H4 (cell line): ENCODE data around the gene WNT7B. TPM values are rescaled to one million over a fixed set of nuclear protein-coding genes. Genes with fewer than 3 reads are reported as not detected.

Source experiments
- DNase-seq: peaks from one replicate; pipeline ENCODE4 v3.0.0-alpha.2; 2015; ENCODE audit warnings: low spot score
- total RNA-seq: library from RNA; depleted of rRNA; stranded (reverse); fragments of >200 nt; shearing (Covaris generic); gene quantifications from 2 replicates; pipeline ENCODE4 v1.2.3, GENCODE V29; 2014

Gene WNT7B
- total RNA-seq, 1 experiment from 2014 or later, result 0.66 TPM

DNA sequence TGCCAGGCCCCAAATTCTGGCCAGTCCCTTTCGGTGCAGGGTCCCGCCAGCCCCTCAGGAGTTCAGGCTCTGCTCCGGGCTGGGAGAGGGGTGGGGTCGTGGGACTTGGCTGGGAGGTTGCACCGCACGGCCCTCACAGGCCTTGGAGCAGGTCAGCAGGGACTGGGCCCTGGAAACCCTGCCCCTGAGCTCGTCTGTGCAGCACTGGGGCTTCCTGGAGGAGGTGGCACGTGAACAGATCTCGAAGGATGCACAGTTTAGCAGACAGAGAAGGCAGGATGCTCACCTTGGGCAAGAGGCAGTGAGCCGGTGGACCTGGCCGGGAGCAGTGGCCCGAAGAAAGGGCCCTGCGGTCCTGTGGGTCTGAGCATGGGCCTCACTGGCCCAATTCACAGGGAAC is 70.0 kb downstream of the WNT7B start:
- no peak for DNase-seq

DNA sequence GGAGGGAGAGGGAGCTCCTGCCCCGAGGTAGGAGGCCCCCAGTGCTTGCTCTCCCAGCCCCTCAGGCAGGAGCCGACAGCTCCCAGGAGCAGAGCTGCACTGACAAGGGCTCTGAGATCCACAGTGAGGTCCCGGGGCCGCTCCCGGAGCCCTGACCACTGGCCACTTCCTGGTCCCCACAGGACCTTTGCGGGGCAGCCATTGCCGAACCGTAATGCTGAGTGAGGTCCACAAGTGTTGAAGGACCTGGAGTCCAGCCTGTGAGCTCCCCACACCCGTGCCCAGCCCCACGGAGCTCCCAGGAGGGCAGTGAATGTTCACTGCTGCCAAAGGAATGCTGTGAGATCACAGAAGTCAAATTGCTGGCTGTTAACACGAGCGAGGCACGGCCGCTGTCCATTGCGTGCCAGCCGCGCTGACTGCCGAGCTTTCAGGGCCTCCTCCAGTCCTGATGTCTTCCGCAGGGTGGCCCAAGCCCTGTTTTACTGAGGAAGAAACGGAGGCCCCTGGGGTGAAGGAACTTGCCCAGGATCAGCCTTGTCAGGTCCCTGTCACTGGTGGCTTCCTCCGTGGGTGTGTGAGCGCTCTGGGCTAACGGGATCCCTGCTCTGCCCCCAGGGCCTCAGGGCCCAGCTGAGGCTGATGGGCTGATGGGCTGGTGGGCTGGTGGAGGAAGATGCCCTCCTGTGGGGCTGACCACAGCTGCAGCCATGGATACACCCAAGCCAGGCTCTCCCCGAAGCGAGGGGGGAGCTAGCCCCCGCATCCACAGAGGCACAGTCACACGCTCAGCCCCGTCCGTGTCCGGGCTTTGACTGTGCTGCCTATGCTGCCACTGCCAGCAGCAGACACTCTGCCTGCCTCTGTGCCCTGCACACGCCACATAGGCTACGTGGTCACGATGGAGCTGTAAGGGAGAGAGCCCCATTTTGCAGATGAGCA is 70.8 kb downstream of the WNT7B start:
- DNase-seq, result no peak

DNA sequence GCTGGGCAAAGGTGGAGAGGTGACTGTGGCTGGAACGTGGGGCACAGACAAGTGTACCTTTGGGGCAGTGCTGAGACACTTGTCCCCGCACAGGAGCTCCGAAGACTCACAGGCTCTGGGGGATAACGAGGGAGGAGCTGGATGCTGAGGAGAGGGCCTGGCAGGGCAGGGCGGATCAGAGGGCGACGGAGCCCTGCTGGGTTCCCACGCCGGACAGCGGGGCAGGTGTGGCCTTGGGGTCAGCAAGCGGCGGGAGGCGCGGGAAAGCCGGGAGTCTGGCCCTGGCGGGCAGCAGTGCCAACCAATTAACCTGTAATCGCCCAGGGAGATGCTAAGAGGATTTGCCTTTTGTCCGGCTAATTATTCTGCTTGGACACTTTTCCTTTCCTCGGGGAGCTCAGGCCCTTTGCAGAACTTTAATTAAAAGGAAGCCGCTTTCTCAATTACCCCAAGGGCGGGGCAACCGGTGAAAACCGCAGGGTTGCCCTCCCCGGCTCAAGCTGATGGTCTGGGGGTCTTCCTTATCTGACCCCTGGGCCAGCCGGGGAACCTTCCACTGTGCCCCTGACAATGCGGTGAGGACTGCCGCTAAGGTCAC is 71.5 kb downstream of the WNT7B start:
- DNase-seq, result no peak

DNA sequence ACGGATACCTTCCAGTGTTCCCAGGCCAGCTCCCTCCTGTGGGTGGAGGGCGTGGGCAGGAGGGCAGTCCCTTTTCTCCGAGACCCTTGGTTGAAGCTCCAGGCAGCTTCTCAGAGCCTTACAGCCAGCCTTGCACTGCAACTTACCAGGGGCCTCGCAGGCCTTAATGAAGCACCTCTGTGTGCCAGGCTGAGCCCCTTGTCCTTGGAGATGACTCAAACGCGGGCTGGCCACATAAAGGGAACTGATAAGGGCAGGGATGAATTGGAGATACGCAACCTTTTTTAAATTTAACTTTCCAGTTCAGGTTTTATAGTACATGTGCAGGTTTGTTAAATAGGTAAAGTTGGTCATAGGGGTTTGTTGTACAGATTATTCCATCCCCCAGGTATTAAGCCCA is 72.7 kb downstream of the WNT7B start:
- no peak for DNase-seq

DNA sequence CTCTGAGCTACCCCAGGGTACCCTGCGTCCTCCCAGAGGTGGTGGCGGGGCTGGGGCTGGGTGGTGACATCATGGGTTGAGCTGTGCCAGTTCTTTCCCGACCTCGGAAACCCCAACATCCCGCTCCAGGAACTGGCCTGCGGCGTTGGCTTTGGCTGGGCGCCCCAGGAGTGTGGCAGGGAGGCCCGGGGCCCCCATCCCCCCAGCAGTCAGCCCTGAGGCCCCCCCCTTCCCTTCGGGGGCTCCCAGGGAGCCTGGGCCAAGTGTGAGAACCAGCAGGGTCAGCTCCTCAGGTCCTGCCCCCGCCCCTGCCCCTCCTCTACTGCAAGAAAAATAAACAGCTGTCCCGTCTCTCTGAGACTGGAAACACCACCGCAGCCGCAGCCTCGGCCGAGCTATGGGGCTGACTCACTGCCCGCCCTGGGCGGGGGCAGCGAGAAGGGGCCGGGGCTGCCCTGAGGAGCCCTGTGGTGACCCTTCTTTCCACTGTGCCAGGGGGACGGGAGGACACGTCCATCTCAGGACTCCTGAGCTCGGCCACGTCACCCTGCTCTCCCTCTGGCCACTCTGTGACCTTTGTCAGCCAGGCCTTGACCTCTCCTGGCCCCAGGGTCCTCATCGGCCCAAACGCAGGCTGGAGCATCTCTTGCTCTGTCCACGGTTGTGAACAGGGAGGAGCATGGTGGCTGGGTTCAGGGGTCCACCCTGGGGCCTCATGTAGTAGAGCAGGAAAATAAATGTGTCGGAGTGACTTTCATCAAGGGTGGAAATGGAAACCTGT is 73.4 kb downstream of the WNT7B start:
- peak; percentile 92 for DNase-seq

DNA sequence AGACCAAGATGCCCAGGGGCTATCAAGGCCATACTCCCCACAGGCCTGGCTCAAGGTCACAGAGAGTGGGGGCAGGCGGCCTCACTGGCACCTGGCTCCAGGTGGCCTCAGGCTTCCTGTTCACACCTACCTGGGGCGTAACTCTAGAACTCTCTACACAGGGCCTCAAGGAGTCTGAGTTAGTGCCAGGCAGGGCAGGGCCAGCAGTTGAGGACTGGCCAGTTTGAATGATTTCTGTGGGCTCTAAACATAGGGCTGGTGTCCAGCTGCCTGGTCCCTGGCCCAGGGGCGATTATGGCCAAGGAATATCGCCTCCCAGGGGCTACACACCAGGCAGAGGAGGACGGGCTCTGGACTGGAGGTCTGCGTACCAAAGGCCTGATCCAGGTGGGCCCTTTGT is 79.2 kb downstream of the WNT7B start:
- DNase-seq, result no peak

DNA sequence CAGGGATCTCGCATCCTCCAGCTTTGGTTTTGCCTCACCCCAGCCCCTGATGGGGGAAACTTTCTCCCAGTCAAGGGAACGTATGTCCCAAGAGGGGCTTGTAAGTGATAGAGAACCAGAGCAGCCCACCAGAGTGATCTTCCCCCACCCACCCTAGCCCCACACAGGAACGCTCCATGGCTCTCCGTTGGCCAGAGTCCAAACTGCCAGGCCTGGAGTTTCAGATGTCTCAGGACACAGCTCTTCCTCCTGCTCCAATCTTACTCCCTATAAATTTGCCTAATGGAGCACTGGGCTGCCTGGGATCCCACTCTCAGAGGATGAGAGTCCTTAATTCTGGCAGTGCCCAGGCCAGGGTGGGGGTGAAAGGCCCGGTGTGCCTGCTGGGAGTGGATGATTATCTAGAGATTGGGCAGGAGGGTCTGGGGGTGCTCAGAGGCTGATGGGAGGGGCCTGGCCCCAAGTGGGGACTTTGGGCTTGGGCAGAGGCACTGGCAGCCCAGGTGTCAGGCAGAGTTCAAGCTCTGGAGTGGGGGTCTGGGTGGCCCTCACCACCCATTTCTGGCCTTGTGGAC is 79.9 kb downstream of the WNT7B start:
- DNase-seq, result no peak

DNA sequence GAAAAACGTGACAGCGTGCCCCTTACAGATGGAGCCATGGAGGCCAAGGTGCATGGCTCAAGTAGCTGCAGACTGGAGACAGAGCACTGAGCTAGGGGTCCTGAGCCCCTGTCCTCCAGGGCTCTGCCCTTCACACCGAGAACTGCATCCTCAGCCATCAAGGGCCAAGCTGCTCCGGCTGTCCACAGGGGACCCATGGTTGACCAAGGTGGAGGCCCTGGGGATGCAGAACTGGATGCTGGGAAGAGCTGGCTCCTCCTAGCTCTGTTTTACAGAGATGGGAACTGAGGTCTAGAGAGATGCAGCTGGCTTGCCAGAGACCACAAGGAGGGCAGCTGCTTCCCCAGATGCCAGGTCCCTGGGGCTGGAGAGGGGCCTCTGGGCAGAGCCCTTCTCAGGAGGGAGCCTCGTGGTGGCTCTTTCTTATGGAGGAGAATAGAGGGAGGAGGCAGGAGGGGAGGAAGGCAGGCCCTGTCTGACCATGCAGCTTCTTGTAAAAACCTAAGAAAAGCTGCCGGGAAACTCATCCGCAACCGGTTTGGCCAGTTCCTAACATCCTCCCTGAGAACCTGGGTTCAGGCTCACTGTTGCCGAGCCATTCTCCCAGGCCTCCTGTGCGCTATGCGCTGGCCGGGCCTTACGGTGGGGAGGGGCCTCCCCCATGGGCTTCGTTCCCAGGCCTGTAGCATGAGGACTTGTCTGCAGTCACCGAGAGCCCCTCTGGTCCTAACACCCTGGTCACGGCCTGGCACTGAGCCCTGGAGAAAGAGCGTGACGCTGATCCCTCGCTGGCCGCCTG is 80.6 kb downstream of the WNT7B start:
- DNase-seq, result no peak

DNA sequence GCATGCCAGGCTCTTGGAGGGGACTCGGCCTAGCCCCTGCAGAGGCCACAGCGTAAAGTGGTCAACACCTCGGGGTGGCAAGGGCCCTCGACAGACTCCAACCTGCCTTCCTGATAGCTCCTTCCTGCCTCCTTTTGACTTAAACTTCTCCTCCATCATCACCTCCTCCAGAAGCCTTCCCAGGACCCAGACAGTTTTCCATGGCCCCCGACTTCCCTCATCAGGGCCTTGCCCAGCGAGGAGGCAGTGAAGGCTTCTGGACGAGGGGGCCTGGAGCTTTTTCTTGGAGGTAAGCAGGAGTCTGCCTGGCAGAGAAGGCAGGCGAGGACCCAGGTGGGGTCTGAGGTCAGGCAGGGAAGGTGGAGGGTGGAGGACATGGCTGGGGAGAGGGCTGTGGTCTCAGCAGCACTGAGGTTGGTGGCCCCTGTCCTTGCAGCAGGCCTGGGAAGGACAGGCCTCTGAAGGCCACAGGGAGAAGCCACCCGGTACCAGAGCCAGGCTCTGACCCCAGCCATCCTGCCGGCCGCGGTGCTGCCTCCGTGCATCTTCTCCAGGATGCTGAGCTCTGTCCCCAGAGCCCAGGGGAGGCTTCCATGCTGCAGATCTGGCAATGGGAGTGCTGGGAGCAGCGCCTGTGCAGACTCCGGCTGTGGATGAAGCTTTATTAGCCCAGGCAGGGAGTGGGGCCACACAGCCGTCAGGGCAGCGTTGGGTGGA is 81.4 kb downstream of the WNT7B start:
- no peak for DNase-seq

DNA sequence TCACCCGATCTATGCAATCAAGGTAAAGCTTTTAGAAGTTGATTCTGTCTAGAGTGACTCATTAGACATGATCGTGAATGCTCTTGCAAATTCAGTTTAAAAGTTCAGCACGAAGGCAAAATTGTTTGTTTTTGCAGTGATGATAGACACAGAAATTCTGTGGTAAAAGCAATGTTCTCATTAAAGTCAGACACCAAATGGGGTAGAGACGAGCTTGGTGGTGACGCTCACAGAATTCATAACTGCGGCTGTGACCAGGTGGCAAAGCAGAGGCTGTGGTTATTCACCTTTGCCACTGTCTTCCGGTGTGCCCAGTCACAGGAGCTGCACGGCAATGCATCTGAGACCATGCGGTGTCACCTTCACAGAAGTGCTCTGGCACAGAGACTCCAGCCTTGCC is 83.4 kb downstream of the WNT7B start:
- DNase-seq, result peak; percentile 61

DNA sequence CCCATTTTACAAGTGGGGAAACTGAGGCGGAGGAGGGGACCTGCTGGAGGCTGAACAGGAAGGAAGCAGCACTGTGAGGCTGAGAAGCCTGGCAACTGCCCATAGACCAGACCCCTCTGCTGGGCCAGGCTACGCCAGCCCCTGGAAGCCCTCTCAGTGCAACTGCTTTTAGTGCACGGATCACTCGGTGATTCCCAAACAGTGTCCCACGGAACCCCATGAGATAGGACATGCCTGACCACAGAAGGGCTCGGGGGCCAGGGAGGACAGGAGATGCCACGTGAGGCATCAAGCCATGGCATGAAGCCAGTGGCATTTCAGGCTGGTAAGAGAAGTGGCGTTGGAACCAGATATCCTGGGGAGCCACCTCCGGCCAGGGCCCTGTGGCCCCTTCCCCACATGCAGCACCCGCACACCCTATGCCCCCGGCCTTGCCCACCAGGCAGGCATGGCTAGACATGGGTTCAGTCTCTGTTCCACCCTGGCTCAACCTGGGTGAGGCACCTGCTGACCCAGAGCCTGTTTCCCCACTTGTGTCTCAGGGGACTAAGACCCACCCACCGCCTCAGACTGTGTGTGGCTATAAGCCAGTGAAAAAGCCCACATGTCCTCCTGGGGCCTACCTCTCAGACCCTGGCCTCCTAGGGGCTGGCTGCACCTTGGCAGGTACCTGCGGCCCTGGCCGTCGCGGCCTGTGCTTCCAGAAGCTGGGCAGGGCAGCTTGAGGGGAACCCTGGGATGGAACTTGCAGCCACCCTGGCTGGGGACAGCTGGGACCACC is 84.1 kb downstream of the WNT7B start:
- no peak for DNase-seq

DNA sequence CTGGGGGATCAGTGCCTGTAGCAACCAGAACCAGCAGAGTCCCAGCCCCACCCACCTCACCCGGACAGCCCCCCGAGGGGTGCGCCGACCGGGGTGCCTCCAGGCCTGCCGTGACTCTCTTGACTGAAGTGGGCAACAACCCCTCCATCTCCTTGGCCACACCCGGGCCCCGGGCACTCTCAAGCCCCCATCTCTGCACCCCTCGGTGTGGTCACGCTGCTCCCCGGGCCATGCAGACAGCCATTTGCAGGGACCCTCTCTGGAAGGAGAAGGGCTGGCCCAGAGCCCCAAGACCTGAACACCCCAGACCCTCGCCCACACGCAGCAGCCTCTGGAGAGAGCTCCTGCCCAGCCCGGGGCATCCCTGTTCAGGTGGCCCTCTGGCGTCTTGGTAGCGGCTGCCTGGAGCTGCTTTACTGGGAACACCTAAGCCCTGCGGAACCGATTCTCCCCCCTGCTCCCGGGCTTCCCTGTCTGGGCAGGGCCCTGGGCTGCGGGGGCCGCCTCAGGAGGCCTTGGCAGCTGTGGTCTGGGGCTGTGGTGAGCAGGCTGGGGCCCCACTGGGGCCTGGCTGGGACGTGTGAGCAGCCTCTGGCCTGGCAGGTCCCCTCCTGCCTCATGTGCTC is 84.9 kb downstream of the WNT7B start:
- no peak for DNase-seq

DNA sequence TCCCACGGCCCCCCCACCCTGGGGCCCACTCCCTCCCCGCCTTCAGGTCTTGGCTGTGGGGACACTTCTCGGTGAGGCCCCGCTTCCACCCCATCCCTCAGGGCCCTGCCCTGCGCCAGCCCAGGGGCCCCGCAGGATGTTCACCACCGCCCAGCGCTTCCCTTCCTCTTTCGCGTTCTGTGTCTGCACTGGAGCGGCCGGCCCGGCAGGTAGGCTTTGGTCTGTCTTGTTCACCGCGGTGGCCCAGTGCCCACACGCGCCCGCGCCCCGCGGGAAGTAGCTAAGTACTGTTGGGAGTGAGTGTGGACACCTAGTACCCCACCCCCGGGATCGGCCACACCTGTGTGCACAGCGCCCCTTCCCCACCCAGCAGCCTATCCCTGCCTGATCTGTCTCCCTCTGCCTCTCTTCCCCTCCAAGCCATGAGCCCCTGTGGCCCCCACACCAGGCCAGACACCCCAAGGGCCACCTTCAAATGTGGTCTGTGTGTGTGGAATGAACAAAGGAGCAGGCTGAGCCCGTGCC is 85.4 kb downstream of the WNT7B start:
- DNase-seq, result no peak

DNA sequence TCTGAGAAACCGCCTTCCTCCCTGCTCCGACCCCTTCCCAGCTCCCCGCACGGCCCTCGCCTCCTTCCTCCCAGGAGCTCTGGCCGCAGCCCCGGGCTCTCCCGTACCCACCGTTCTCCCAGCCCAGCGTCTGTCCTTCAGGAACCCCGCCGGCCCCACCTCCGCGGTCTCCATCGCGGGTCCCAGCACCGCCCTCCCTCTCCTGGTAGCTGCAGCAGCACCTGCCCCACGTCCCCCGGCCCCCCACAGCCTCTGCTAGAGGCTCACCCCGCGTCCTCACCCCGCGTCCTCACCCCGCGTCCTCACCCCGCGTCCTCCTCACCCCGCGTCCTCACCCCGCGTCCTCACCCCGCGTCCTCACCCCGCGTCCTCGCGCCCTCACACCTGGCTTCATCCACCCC is 85.9 kb downstream of the WNT7B start:
- DNase-seq, result no peak

DNA sequence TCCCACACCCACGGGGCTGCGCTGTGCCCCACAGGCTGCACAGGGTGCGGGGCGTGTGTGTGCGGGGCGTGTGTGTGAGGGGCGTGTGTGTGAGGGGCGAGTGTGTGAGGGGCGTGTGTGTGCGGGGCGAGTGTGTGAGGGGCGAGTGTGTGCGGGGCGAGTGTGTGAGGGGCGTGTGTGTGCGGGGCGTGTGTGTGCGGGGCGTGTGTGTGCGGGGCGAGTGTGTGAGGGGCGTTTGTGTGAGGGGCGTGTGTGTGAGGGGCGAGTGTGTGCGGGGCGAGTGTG is 86.7 kb downstream of the WNT7B start:
- no peak for DNase-seq

DNA sequence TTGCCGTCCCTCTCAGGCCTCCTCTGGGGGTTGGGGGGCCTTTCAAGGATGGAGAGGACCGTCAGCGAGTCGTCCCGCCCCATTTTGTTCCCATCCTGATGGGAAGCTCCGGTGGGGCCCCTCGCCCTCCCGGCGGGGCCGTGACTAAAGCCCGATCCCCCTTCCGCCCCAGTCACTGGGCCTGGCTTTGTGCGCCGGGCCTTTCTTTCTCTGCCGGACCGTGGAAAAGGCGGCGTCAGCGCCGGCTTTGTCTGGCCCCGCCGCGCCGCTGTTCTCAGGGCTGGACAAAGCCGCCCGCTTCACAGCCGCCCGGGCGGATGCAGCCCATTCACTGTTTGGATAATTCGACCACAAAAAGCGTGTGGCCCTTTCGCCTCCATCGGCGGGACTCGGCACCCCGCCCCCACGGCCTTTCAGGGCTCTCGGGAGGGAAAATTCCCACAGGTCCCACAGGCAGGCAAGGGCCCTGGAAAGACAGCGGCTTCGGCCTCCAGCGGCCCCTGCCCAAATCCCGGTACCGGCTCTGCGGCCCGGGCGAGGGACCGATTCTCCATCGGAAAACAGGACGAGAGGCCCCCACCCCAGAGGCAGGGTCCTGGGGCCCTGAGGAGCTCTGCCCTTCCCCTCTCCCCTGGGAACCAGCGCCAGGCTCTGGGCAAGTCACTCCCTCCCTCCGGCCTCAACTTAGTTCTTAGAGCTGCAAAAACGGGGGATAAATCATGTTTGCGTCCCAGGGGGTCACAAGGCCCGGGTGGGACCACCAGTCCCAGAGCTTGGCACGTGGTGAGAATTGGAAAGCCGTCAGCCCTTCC is 87.2 kb downstream of the WNT7B start:
- DNase-seq, result no peak

DNA sequence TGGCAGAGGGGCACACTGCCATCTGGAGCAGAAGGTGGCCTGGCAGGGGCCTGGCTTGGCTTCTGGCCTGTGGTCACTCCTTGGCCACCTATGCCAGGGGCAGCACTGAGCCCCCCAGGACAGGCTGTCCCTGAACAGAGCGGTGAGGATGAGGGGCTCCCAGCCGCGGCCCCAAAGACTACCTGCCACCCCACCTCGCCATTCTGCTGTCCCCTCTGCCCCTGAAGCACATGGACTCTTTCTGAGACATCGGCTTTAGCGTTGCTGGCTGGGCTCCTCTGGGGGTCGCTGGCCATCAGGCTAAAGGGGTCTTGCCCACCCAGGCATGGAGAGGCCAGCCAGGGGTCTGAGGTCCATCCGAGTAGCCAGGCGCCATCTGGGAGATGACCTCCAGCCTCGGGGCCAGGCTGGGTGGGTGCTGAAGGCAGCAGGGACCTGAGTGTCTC is 87.8 kb downstream of the WNT7B start:
- DNase-seq, result no peak
